H1 (cell line): Measurements from ENCODE around the gene GPBP1. TPM values are rescaled to one million over a fixed set of nuclear protein-coding genes. Genes with fewer than 3 reads are reported as not detected.

ENCODE experiments used
- CTCF ChIA-PET: fragments of 300-600 bp; sonication (Branson Sonifier 250); formaldehyde crosslinking; loops from one replicate; lab custom pipeline; 2021; ENCODE audit not compliant: partially characterized antibody; lab: Charles Lee
- POLR2A ChIA-PET: fragments of 300-600 bp; sonication (Branson Sonifier 250); formaldehyde crosslinking; loops from one replicate; lab custom pipeline; 2021; ENCODE audit warnings: inconsistent platforms; ENCODE audit not compliant: partially characterized antibody; lab: Charles Lee
- DNase-seq, 2 experiments: peaks; one replicate each; pipeline versions ENCODE4 v3.0.0 to v3.0.0-alpha.2; 2010 to 2022; ENCODE audit warnings: low spot score in 2 of 2, low read depth in 1 of 2, mixed read lengths in 1 of 2
- FAIRE-seq: peaks from 2 replicates; lab custom pipeline; 2011; peaks lifted over from hg19 to GRCh38; lab: Jason Lieb, UNC
- H2AFZ ChIP-seq: 2 replicates; pipeline ENCODE4 v1.8.1; 2012; ENCODE audit warnings: low read length, inconsistent platforms
- H2AK5ac ChIP-seq: 2 replicates; pipeline ENCODE4 v1.6.1; 2013; ENCODE audit warnings: low read depth, low read length
- H2BK120ac ChIP-seq: replicated peaks from 2 replicates; pipeline ENCODE3; 2013; ENCODE audit warnings: low read depth, low read length, inconsistent platforms
- H2BK12ac ChIP-seq: 2 replicates; pipeline ENCODE4 v1.6.1; 2013; ENCODE audit warnings: low read depth, low read length
- H2BK15ac ChIP-seq: 2 replicates; pipeline ENCODE4 v1.6.1; 2013; ENCODE audit warnings: low read length
- H2BK20ac ChIP-seq: 2 replicates; pipeline ENCODE4 v1.6.1; 2013; ENCODE audit warnings: low read length
- H2BK5ac ChIP-seq: 2 replicates; pipeline ENCODE4 v1.6.1; 2013; ENCODE audit warnings: low read depth, low read length
- H3K14ac ChIP-seq: 2 replicates; pipeline ENCODE4 v1.6.1; 2013; ENCODE audit warnings: inconsistent platforms; ENCODE audit not compliant: insufficient read length
- H3K18ac ChIP-seq: 2 replicates; pipeline ENCODE4 v1.6.1; 2013; ENCODE audit warnings: low read length; ENCODE audit errors: extremely low read depth
- H3K23ac ChIP-seq: 2 replicates; pipeline ENCODE4 v1.6.1; 2013; ENCODE audit warnings: inconsistent platforms; ENCODE audit not compliant: insufficient read length
- H3K23me2 ChIP-seq: 2 replicates; pipeline ENCODE4 v1.6.1; 2013; ENCODE audit warnings: low read depth, low read length
- H3K27ac ChIP-seq: 2 replicates; pipeline ENCODE4 v1.6.1; 2011; ENCODE audit warnings: low read depth, low read length, inconsistent platforms
- H3K27me3 ChIP-seq, 4 experiments: replicated peaks in 1 of 4; 1 replicate in 1 of 4; 2 replicates in 3 of 4; pipeline versions ENCODE4 v1.6.1 to v1.8.1; 2011 to 2013; ENCODE audit warnings: low read length in 3 of 4, mild to moderate bottlenecking in 3 of 4, inconsistent platforms in 2 of 4, mixed read lengths in 2 of 4, moderate library complexity in 1 of 4; ENCODE audit not compliant: control insufficient read depth in 3 of 4, insufficient read depth in 3 of 4; ENCODE audit errors: extremely low read depth in 1 of 4
- H3K36me3 ChIP-seq, 4 experiments: 2 replicates each; pipeline versions ENCODE4 v1.6.1 to v1.8.1; 2011 to 2013; ENCODE audit warnings: mild to moderate bottlenecking in 4 of 4, low read length in 3 of 4, moderate library complexity in 2 of 4, control low read depth in 1 of 4, inconsistent platforms in 1 of 4; ENCODE audit not compliant: insufficient read depth in 4 of 4, control insufficient read depth in 2 of 4
- H3K4ac ChIP-seq: replicated peaks from 2 replicates; pipeline ENCODE3; 2013; ENCODE audit warnings: low read length, low read depth, mixed read lengths, inconsistent platforms; ENCODE audit not compliant: insufficient read length
- H3K4me1 ChIP-seq, 4 experiments: replicated peaks in 1 of 4; 1 replicate in 1 of 4; 2 replicates in 3 of 4; pipeline versions ENCODE4 v1.6.1 to v1.8.1; 2011 to 2013; ENCODE audit warnings: low read length in 3 of 4, inconsistent platforms in 2 of 4, mixed read lengths in 1 of 4; ENCODE audit not compliant: insufficient read depth in 4 of 4, control insufficient read depth in 3 of 4
- H3K4me2 ChIP-seq, 2 experiments: 2 replicates each; pipeline versions ENCODE4 v1.6.1 to v1.8.1; 2011 to 2013; ENCODE audit warnings: low read depth in 2 of 2, low read length in 2 of 2, control low read depth in 1 of 2, inconsistent platforms in 1 of 2, mild to moderate bottlenecking in 1 of 2; ENCODE audit not compliant: insufficient read depth in 1 of 2
- H3K4me3 ChIP-seq, 4 experiments: fragments of 200-600, 300-600 bp in 1 of 4; sonication (generic), shearing (Covaris generic), sonication (Bioruptor Twin) in 1 of 4; 2 replicates each; pipeline versions ENCODE4 v1.5.1 to v1.8.1; 2011 to 2016; ENCODE audit warnings: low read length in 4 of 4, low read depth in 3 of 4, control low read depth in 2 of 4, inconsistent platforms in 2 of 4, mild to moderate bottlenecking in 2 of 4, mixed read lengths in 1 of 4, moderate library complexity in 1 of 4; ENCODE audit not compliant: insufficient read depth in 2 of 4; ENCODE audit errors: extremely low read depth in 1 of 4
- H3K56ac ChIP-seq: replicated peaks from 2 replicates; pipeline ENCODE3; 2013; ENCODE audit warnings: low read depth, mild to moderate bottlenecking, mixed read lengths, low read length, inconsistent platforms; ENCODE audit not compliant: insufficient read length
- H3K79me1 ChIP-seq: 2 replicates; pipeline ENCODE4 v1.6.1; 2013; ENCODE audit warnings: low read depth, low read length, control low read depth
- H3K79me2 ChIP-seq, 2 experiments: 2 replicates each; pipeline versions ENCODE4 v1.6.1 to v1.8.1; 2012 to 2013; ENCODE audit warnings: low read length in 2 of 2, mild to moderate bottlenecking in 2 of 2, inconsistent platforms in 1 of 2; ENCODE audit not compliant: insufficient read depth in 2 of 2, control insufficient read depth in 1 of 2
- H3K9ac ChIP-seq, 4 experiments: replicated peaks in 1 of 4; 1 replicate in 1 of 4; 2 replicates in 3 of 4; pipeline versions ENCODE4 v1.6.1 to v1.8.1; 2011 to 2013; ENCODE audit warnings: low read depth in 3 of 4, low read length in 3 of 4, control low read depth in 2 of 4, mild to moderate bottlenecking in 2 of 4, moderate library complexity in 2 of 4, inconsistent platforms in 1 of 4; ENCODE audit errors: extremely low read depth in 1 of 4
- H3K9me3 ChIP-seq, 2 experiments: 2 replicates each; pipeline versions ENCODE4 v1.6.1 to v1.8.1; 2012 to 2013; ENCODE audit warnings: mild to moderate bottlenecking in 2 of 2, moderate library complexity in 2 of 2, control low read depth in 1 of 2, inconsistent platforms in 1 of 2, low read depth in 1 of 2, low read length in 1 of 2, mixed read lengths in 1 of 2; ENCODE audit not compliant: insufficient read depth in 2 of 2
- H4K20me1 ChIP-seq, 2 experiments: replicated peaks in 1 of 2; 2 replicates each; pipeline versions ENCODE3 to v1.8.1; 2011 to 2013; ENCODE audit warnings: inconsistent platforms in 2 of 2, low read length in 2 of 2, mild to moderate bottlenecking in 1 of 2; ENCODE audit not compliant: insufficient read depth in 2 of 2, control insufficient read depth in 1 of 2
- H4K5ac ChIP-seq: 2 replicates; pipeline ENCODE4 v1.6.1; 2013; ENCODE audit warnings: low read length, low read depth, mixed read lengths, inconsistent platforms; ENCODE audit not compliant: insufficient read length
- H4K8ac ChIP-seq: 2 replicates; pipeline ENCODE4 v1.8.0; 2013; ENCODE audit warnings: mild to moderate bottlenecking, moderate library complexity, low read length, inconsistent platforms; ENCODE audit not compliant: insufficient read depth; ENCODE audit errors: extremely low read depth
- H4K91ac ChIP-seq: replicated peaks from 2 replicates; pipeline ENCODE3; 2013; ENCODE audit warnings: low read length, mixed read lengths, inconsistent platforms; ENCODE audit not compliant: insufficient read length
- EGR1 ChIP-seq: IDR thresholded peaks from 2 replicates; pipeline ENCODE4 v1.6.1; 2011; ENCODE audit warnings: low read depth, low read length, borderline replicate concordance
- EZH2 ChIP-seq: fragments of 200-600 bp; sonication (generic); IDR thresholded peaks from 2 replicates; pipeline ENCODE4 v1.7.1; 2012; ENCODE audit warnings: low read depth, mild to moderate bottlenecking, moderate library complexity, low read length, inconsistent platforms; ENCODE audit not compliant: severe bottlenecking
- FOSL1 ChIP-seq: IDR thresholded peaks from 2 replicates; pipeline ENCODE4 v1.6.1; 2011; ENCODE audit warnings: mild to moderate bottlenecking, low read depth, low read length, moderate library complexity; ENCODE audit not compliant: insufficient read depth
- GABPA ChIP-seq: IDR thresholded peaks from 2 replicates; pipeline ENCODE4 v1.6.1; 2011; ENCODE audit warnings: mild to moderate bottlenecking, low read length, moderate library complexity, borderline replicate concordance; ENCODE audit not compliant: insufficient read depth
- GTF2F1 ChIP-seq: IDR thresholded peaks from 2 replicates; pipeline ENCODE4 v1.6.1; 2012; ENCODE audit warnings: low read depth, low read length, improper control_type of control experiment, borderline replicate concordance
- RAD21 ChIP-seq, 2 experiments: IDR thresholded peaks in 1 of 2; conservative IDR thresholded peaks in 1 of 2; 2 replicates each; pipeline ENCODE4 v1.6.1; 2011; ENCODE audit warnings: low read depth in 2 of 2, low read length in 2 of 2, improper control_type of control experiment in 1 of 2, inconsistent platforms in 1 of 2, mild to moderate bottlenecking in 1 of 2, moderate library complexity in 1 of 2
- RBBP5 ChIP-seq: IDR thresholded peaks from 2 replicates; pipeline ENCODE4 v1.7.1; 2012; ENCODE audit warnings: low read depth, mild to moderate bottlenecking, inconsistent platforms, low read length, moderate library complexity, borderline replicate concordance
- TAF1 ChIP-seq: IDR thresholded peaks from 2 replicates; pipeline ENCODE4 v1.6.1; 2011; ENCODE audit warnings: mild to moderate bottlenecking, low read depth, low read length
- WGBS, 2 experiments: shearing (Covaris generic) in 1 of 2; methylation state at CpG; one replicate each; pipeline versions ENCODE4 v1.1.6 to v1.1.7; 2013 to 2015; ENCODE audit warnings: low lambda C conversion rate in 2 of 2, mixed read lengths in 2 of 2, inconsistent platforms in 1 of 2, low coverage in 1 of 2, missing lambda C conversion rate in 1 of 2; ENCODE audit not compliant: insufficient replicate concordance in 2 of 2, insufficient coverage in 1 of 2, insufficient read length in 1 of 2; ENCODE audit errors: extremely low coverage in 1 of 2, missing lambda C conversion rate in 1 of 2; 5-methylcytosine and 5-hydroxymethylcytosine counted together
- polyA plus RNA-seq, 7 experiments: library from polyadenylated mRNA; depleted of rRNA in 3 of 7; stranded (reverse) in 5 of 7; unstranded in 2 of 7; fragments of >200 nt in 5 of 7; fragments of 200-250 nt in 2 of 7; gene quantifications; 1 replicate in 5 of 7; 2 replicates in 1 of 7; 4 replicates in 1 of 7; pipeline versions ENCODE4 v1.2.1 to v1.2.3, GENCODE V29; 2011 to 2013; ENCODE audit warnings: missing spikeins in 2 of 7, mixed read lengths in 2 of 7
- total RNA-seq: library from RNA; stranded (reverse); fragmentation: NEBNext Ultra II Directional; extraction: Animal tissue kit (Norgen Biotek cat#: 25700); gene quantifications from 2 replicates; pipeline ENCODE4 v1.2.1, GENCODE V29; 2021
- TF ChIP-seq, protein P1 (sequence below): IDR thresholded peaks from 2 replicates; pipeline ENCODE4 v1.6.1; 2012; ENCODE audit warnings: low read length, inconsistent platforms

GPBP1 gene
- total and polyA plus RNA-seq, 2 of the 8 experiments (the other 6 are each of a cell fraction or from before 2014, with no cell fraction given): 29.2 to 108 TPM

DNA sequence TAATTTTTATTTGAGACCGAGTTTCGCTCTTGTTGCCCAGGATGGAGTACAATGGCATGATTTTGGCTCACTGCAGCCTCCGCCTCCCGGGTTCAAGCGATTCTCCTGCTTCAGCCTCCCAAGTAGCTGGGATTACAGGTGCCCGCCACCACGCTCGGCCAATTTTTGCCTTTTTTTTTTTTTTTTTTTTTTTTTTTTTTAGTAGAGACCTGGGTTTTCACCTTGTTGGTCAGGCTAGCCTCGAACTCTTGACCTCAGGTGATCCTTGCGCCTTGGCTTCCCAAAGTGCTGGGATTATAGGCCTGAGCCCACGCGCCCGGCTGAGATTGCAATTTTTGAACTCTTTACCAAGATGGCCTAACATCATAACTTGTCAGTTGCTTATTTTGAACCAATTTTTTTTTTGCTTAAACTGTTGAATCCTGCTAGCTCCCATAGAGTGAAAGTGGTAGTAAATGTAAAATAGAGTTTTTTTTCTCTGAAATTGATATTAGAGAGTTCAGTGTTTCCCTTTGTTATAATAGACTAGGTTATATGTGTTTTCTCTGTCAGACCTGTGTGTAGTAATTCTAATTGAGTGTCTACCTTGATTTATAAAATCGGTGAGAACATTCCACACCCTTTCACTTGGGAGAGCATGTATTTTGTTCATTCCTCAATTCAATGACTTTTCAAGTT, 3.8 kb downstream of the GPBP1 start:
- H4K5ac ChIP-seq: no peak overlapping the region
- H3K4me2 ChIP-seq: peak overlapping the region; percentile 74 to 90
- H2BK20ac ChIP-seq: no peak overlapping the region
- H4K20me1 ChIP-seq: peaks cover 27 to 43% of the 10 kb centered on the region in 2 experiments
- 91% methylated on average over 14 of the region's 14 CpGs; no CpG with 5 or more reads in 1 of the 2 experiments for WGBS, 2 experiments
- H3K56ac ChIP-seq: no peak overlapping the region
- H3K4me3 ChIP-seq: peak overlapping the region; percentile 21 to 97 (median 29); a peak in 5 of 8 replicates
- H3K23me2 ChIP-seq: peaks cover 6% of the 10 kb centered on the region
- H4K91ac ChIP-seq: no peak overlapping the region
- no peaks in the 10 kb centered on the region for H3K27me3 ChIP-seq
- H3K14ac ChIP-seq: no peak overlapping the region
- no peak overlapping the region for H4K8ac ChIP-seq
- peaks cover 0 to 9% (median 3%) of the 10 kb centered on the region in 4 experiments; a peak in 5 of 7 replicates for H3K4me1 ChIP-seq
- FAIRE-seq: no peak
- POLR2A ChIA-PET: no interaction called here
- no peak overlapping the region for H2AFZ ChIP-seq
- peaks cover 0 to 28% (median 0%) of the 10 kb centered on the region in 4 experiments; a peak in 2 of 8 replicates for H3K36me3 ChIP-seq
- H3K9ac ChIP-seq: no peak overlapping the region; a peak in 2 of 7 replicates
- H3K79me1 ChIP-seq: no peaks in the 10 kb centered on the region
- no peak overlapping the region for H3K18ac ChIP-seq
- H3K23ac ChIP-seq: no peak overlapping the region
- no peak overlapping the region for H2BK12ac ChIP-seq
- no peak overlapping the region for H2BK5ac ChIP-seq
- peaks cover 77 to 86% of the 10 kb centered on the region in 2 experiments for H3K79me2 ChIP-seq
- DNase-seq: no peak
- no peak overlapping the region for H2BK120ac ChIP-seq
- no peak overlapping the region for H3K27ac ChIP-seq
- H3K9me3 ChIP-seq: no peaks in the 10 kb centered on the region
- H2BK15ac ChIP-seq: no peak overlapping the region
- H3K4ac ChIP-seq: no peak overlapping the region
- no peak overlapping the region for H2AK5ac ChIP-seq
- CTCF ChIA-PET: no interaction called here
- TF ChIP-seq EZH2: no peak
- no peak for TF ChIP-seq GABPA
- TF ChIP-seq RBBP5: no peak
- TF ChIP-seq, protein P1, sequence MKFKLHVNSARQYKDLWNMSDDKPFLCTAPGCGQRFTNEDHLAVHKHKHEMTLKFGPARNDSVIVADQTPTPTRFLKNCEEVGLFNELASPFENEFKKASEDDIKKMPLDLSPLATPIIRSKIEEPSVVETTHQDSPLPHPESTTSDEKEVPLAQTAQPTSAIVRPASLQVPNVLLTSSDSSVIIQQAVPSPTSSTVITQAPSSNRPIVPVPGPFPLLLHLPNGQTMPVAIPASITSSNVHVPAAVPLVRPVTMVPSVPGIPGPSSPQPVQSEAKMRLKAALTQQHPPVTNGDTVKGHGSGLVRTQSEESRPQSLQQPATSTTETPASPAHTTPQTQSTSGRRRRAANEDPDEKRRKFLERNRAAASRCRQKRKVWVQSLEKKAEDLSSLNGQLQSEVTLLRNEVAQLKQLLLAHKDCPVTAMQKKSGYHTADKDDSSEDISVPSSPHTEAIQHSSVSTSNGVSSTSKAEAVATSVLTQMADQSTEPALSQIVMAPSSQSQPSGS: no peak
- no peak for TF ChIP-seq GTF2F1
- no peak for TF ChIP-seq FOSL1
- TF ChIP-seq EGR1: no peak
- no peak for TF ChIP-seq RAD21 (IDR thresholded peaks at IDR 0.05 in 1 of 2, conservative IDR thresholded peaks at IDR 0.05 in 1 of 2; ENCODE audit: low read depth in 2 of 2, low read length in 2 of 2)
- no peak for TF ChIP-seq TAF1
